Suprapubic skin (tissue), 4 donors: ENCODE data around the gene USP43. TPM values are rescaled to one million over a fixed set of nuclear protein-coding genes. Genes with fewer than 3 reads are reported as not detected.
"Not testable (repeated sequence)": the region's sequence is repeated elsewhere in the genome, so short reads cannot be mapped to it uniquely, and the experiment has no call there.

Experiments
- DNase-seq, 2 donors: peaks; one replicate each; pipeline ENCODE4 v3.0.0-alpha.2; 2019; ENCODE audit warnings: low spot score in 2 of 2
- H3K27ac ChIP-seq: fragments of 200-600 bp; sonication (generic); one replicate; pipeline ENCODE4 v1.5.1; 2019
- H3K27me3 ChIP-seq: fragments of 200-600 bp; sonication (generic); one replicate; pipeline ENCODE4 v1.5.1; 2019
- H3K36me3 ChIP-seq: fragments of 200-600 bp; sonication (generic); one replicate; pipeline ENCODE4 v1.5.1; 2019
- H3K4me1 ChIP-seq: fragments of 200-600 bp; sonication (generic); one replicate; pipeline ENCODE4 v1.5.1; 2019
- H3K4me3 ChIP-seq: fragments of 200-600 bp; sonication (generic); one replicate; pipeline ENCODE4 v1.5.1; 2019; ENCODE audit warnings: mild to moderate bottlenecking
- H3K9me3 ChIP-seq: fragments of 200-600 bp; sonication (generic); one replicate; pipeline ENCODE4 v1.5.1; 2019
- EP300 ChIP-seq: sonication (generic); formaldehyde crosslinking; IDR thresholded peaks from one replicate; pipeline ENCODE4 v1.6.1; 2017; ENCODE audit warnings: antibody characterized with exemption
- POLR2A ChIP-seq, 2 donors: fragments of 450-650 bp; IDR thresholded peaks; one replicate each; pipeline ENCODE4 v1.6.1; 2017; ENCODE audit warnings: antibody characterized with exemption in 2 of 2, mild to moderate bottlenecking in 2 of 2, moderate library complexity in 2 of 2
- POLR2AphosphoS5 ChIP-seq, 3 donors: sonication (generic); formaldehyde crosslinking; IDR thresholded peaks; one replicate each; pipeline ENCODE4 v1.6.1; 2017; ENCODE audit warnings: antibody characterized with exemption in 3 of 3
- WGBS: methylation state at CpG from one replicate; pipeline ENCODE4 v1.1.5; 2018; 5-methylcytosine and 5-hydroxymethylcytosine counted together
- total RNA-seq, 4 donors: library from RNA; depleted of rRNA; stranded (reverse); fragments of >200 nt; gene quantifications; one replicate each; pipeline ENCODE4 v1.1.0, GENCODE V29; 2016
- TF ChIP-seq, protein P1 (sequence below), 2 donors: fragments of 200-600 bp in 1 of 2; fragments of 450-650 bp in 1 of 2; sonication (generic) in 1 of 2; IDR thresholded peaks; one replicate each; pipeline ENCODE4 v1.5.1; 2016 to 2019; ENCODE audit warnings: antibody characterized with exemption in 2 of 2, mild to moderate bottlenecking in 1 of 2, moderate library complexity in 1 of 2

USP43 gene, protein sequence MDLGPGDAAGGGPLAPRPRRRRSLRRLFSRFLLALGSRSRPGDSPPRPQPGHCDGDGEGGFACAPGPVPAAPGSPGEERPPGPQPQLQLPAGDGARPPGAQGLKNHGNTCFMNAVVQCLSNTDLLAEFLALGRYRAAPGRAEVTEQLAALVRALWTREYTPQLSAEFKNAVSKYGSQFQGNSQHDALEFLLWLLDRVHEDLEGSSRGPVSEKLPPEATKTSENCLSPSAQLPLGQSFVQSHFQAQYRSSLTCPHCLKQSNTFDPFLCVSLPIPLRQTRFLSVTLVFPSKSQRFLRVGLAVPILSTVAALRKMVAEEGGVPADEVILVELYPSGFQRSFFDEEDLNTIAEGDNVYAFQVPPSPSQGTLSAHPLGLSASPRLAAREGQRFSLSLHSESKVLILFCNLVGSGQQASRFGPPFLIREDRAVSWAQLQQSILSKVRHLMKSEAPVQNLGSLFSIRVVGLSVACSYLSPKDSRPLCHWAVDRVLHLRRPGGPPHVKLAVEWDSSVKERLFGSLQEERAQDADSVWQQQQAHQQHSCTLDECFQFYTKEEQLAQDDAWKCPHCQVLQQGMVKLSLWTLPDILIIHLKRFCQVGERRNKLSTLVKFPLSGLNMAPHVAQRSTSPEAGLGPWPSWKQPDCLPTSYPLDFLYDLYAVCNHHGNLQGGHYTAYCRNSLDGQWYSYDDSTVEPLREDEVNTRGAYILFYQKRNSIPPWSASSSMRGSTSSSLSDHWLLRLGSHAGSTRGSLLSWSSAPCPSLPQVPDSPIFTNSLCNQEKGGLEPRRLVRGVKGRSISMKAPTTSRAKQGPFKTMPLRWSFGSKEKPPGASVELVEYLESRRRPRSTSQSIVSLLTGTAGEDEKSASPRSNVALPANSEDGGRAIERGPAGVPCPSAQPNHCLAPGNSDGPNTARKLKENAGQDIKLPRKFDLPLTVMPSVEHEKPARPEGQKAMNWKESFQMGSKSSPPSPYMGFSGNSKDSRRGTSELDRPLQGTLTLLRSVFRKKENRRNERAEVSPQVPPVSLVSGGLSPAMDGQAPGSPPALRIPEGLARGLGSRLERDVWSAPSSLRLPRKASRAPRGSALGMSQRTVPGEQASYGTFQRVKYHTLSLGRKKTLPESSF
- 1 to 10 TPM; 3.1 to 7.2 (median 4.2) TPM for total RNA-seq

DNA sequence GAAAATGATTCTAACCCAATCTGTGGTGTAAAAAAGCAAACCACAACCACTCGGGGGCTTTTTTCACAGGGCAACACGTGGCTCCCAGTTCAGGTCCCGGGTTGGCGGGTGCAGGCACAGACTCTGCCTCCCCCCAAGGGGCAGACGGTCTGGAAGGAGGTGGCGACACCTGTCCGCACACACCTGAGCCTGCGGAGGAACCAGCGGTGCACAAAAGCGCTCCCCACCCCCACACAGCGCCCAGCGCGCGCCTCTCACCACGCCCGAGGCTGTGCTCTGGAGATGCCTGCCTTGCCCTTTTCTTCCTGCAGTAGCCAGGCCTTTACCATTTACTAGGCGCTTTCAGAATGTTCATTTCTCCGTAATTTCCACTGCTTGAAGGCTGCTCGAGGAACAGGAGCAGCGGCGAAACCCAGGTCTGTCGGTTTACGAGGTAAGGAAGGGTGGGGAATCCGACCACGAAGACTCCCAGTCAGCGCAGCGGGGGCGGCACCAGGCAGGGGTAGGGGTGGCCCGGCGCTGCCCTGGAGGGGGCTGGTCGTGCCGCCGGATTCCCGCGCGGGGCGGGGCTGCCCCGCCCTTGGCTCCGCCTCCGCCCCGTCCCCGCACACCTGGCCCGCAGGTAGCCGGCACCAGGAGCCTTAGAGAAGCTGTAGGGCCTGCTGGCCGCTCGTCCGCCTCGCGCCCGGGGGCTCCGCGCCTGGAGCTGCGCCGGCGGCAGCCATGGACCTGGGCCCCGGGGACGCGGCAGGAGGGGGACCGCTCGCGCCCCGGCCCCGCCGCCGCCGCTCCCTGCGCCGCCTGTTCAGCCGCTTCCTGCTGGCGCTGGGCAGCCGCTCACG lies at the start of gene USP43:
USP43 (plus strand) TSS at position 608 of the 842 bp plus-strand sequence; CDS start at position 724, 116 bp downstream.
- WGBS: no CpG with 5 or more reads among the region's 72 CpGs

DNA sequence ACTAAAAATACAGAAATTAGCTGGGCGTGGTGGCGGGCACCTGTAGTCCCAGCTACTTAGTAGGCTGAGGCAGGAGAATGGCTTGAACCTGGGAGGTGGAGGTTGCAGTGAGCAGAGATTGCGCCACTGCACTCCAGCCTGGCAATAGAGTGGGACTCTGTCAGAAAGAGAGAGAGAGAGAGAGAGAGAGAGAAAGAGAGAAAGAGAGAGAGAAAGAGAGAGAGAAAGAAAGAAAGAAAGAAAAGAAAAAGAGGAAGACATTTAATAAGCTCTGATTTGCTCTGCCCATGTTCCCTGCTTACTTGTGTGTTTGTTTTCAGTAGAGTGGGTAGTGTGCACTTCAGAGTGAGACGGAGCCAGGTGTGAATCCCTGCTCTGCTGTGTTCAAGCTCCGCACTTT lies 47.7 kb upstream of the USP43 start:
- not testable (repeated sequence) for H3K36me3 ChIP-seq, H3K9me3 ChIP-seq, H3K4me3 ChIP-seq, H3K4me1 ChIP-seq, H3K27me3 ChIP-seq, DNase-seq, H3K27ac ChIP-seq
- 93% methylated on average over 5 of the region's 5 CpGs for WGBS

More for the DNA sequence above, at the start of gene USP43:
- DNase-seq: peak in 1 of 2 donors; percentile 77
- no peak for TF ChIP-seq POLR2AphosphoS5 (IDR thresholded peaks at IDR 0.05)
- no peak for TF ChIP-seq EP300
- peak within 1 kb of the TSS; percentile 69 for H3K4me3 ChIP-seq
- H3K27me3 ChIP-seq: peaks cover 18% of the 10 kb centered on the region
- H3K36me3 ChIP-seq: no peaks in the 10 kb centered on the region
- peaks cover 24% of the 10 kb centered on the region for H3K4me1 ChIP-seq
- H3K27ac ChIP-seq: peak within 1 kb of the TSS; percentile 31
- no peaks in the 10 kb centered on the region for H3K9me3 ChIP-seq

DNA sequence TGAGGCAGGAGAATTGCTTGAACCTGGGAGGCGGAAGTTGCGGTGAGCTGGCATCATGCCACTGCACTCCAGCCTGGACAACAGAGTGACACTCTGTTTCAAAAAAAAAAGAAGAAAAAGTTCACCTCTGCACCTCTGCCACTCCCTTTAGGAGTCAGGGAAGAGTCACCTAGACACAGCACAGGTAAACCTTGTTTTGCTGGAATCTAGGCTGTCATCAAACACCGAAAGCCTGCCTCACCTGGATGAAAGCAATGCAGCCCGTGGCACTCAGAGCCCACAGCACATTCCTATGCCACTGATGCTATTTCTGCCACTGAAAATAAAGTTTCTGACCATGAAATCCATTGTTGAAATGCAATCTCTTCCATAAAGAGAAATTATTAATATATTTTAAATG lies 46.7 kb upstream of the USP43 start:
- DNase-seq: no peak
- TF ChIP-seq POLR2AphosphoS5 (IDR thresholded peaks at IDR 0.05) (no peak), POLR2A (IDR thresholded peaks at IDR 0.05) (no peak), EP300 (no peak)
- TF ChIP-seq, protein P1, sequence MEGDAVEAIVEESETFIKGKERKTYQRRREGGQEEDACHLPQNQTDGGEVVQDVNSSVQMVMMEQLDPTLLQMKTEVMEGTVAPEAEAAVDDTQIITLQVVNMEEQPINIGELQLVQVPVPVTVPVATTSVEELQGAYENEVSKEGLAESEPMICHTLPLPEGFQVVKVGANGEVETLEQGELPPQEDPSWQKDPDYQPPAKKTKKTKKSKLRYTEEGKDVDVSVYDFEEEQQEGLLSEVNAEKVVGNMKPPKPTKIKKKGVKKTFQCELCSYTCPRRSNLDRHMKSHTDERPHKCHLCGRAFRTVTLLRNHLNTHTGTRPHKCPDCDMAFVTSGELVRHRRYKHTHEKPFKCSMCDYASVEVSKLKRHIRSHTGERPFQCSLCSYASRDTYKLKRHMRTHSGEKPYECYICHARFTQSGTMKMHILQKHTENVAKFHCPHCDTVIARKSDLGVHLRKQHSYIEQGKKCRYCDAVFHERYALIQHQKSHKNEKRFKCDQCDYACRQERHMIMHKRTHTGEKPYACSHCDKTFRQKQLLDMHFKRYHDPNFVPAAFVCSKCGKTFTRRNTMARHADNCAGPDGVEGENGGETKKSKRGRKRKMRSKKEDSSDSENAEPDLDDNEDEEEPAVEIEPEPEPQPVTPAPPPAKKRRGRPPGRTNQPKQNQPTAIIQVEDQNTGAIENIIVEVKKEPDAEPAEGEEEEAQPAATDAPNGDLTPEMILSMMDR (IDR thresholded peaks at IDR 0.05): no peak
- WGBS: 75% methylated on average over 4 of the region's 4 CpGs
- Histone ChIP-seq H3K27me3 (no peaks in the 10 kb centered on the region), H3K4me1 (no peaks in the 10 kb centered on the region), H3K9me3 (no peaks in the 10 kb centered on the region), H3K27ac (no peak overlapping the region), H3K36me3 (no peaks in the 10 kb centered on the region), H3K4me3 (no peak overlapping the region)

DNA sequence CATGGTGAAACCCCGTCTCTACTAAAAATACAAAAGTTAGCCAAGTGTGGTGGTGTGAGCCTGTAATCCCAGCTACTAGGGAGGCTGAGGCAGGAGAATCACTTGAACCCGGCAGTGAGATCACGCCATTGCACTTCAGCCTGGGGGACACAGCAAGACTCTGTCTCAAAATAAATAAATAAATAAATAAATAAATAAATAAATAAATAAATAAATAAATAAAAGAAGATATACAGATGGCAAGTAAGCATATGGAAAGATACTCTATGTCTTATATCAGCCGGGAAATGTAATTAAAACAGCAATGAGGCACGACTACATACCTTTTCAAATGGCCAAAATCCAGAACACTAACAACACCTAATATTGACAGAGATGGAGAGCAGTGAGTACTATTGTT lies 40.7 kb upstream of the USP43 start:
- not testable (repeated sequence) for DNase-seq, H3K36me3 ChIP-seq, H3K27ac ChIP-seq, H3K4me3 ChIP-seq, H3K27me3 ChIP-seq, H3K9me3 ChIP-seq, H3K4me1 ChIP-seq
- WGBS: 91% methylated on average over 5 of the region's 5 CpGs

DNA sequence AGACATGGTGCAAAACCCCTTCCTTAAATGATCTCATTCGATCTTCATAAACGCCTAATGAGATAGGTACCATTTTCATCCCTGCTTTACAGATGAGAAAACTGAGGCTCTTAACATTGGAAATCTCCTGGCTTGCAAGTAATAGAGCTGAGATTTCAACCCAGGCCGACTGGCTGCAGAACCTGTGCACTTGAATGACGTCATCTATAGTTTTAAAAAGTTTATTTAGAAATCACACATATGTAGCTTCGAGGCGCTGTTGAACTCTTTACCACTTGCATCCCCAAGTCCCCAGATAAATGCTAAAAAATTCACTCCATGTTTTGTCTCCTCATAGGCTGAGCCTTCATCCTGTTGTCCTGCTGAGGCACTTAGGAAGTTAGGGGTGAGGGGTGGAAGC lies 38.9 kb upstream of the USP43 start:
- WGBS: 90% methylated on average over 6 of the region's 6 CpGs
- no peak for DNase-seq
- Histone ChIP-seq H3K27me3 (no peaks in the 10 kb centered on the region), H3K27ac (no peak overlapping the region), H3K4me3 (no peak overlapping the region), H3K9me3 (no peaks in the 10 kb centered on the region), H3K36me3 (no peaks in the 10 kb centered on the region), H3K4me1 (no peaks in the 10 kb centered on the region)
- no peak for TF ChIP-seq EP300
- TF ChIP-seq POLR2AphosphoS5 (IDR thresholded peaks at IDR 0.05): no peak

DNA sequence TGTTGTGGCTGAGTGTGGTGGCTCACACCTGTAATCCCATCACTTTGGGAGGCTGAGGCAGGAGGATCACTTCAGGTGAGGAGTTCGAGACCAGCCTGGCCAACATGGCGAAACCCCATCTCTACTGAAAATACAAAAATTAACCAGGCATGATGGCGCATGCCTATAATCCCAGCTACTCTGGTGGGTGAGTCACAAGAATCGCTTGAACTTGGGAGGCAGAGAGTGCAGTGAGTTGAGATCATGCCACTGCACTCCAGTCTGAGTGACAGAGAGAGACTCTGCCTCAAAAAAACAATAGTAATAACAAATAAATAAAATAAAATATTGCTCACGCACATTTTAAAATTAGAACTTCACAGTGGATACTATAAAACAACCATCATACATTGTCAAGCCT lies 38.3 kb upstream of the USP43 start:
- DNase-seq, H3K4me1 ChIP-seq, H3K9me3 ChIP-seq, H3K27ac ChIP-seq, H3K36me3 ChIP-seq, H3K4me3 ChIP-seq, H3K27me3 ChIP-seq: not testable (repeated sequence)
- 79% methylated on average over 5 of the region's 5 CpGs for WGBS

DNA sequence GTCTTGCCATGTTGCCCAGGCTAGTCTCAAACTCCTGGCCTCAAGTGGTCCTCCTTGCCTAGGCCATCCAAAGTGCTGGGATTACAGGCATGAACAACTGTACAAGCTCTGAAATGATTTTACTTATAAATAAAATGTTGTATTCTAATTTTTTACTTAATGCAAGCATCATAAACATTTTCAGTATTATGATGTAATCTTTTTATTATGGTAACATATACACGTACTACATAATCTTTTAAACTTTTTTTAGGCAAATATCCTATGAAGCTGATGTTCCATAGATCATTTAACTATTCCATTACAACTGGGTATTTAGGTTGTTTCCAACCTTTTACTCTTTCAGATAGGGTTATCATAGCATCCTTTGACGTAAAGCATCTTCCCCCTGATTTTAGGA lies 33.8 kb upstream of the USP43 start:
- Histone ChIP-seq H3K4me1 (no peaks in the 10 kb centered on the region), H3K27ac (no peak overlapping the region), H3K9me3 (no peaks in the 10 kb centered on the region), H3K4me3 (no peak overlapping the region), H3K36me3 (no peaks in the 10 kb centered on the region), H3K27me3 (no peaks in the 10 kb centered on the region)
- DNase-seq: no peak
- 79% methylated on average over 2 of the region's 2 CpGs for WGBS
- TF ChIP-seq POLR2A (IDR thresholded peaks at IDR 0.05) (no peak), EP300 (no peak), POLR2AphosphoS5 (IDR thresholded peaks at IDR 0.05) (no peak)
- TF ChIP-seq, protein P1 (IDR thresholded peaks at IDR 0.05): no peak
